GM19438 (cell line): Measurements from ENCODE around the gene RBBP8NL.

Experiments
- ATAC-seq: cut with Tn5 transposase; IDR thresholded peaks from one replicate; pipeline ENCODE4 v1.9.1; 2021; ENCODE audit warnings: low read depth; ENCODE audit not compliant: unreplicated experiment

The RBBP8NL gene

GRCh38 chr20:62395311-62396242 is 31.8 kb downstream of the RBBP8NL start:
- no peak for ATAC-seq

- ATAC-seq = no peak
Measured at GRCh38 chr20:62394248-62395245, 32.8 kb downstream of the RBBP8NL start.

- ATAC-seq = no peak
Measured at GRCh38 chr20:62393830-62394229, 33.5 kb downstream of the RBBP8NL start.

GRCh38 chr20:62393335-62393665 is 34.0 kb downstream of the RBBP8NL start:
- ATAC-seq = no peak

GRCh38 chr20:62392621-62393334 is 34.6 kb downstream of the RBBP8NL start:
- ATAC-seq = no peak

- no peak for ATAC-seq
Measured at GRCh38 chr20:62392077-62392418, 35.3 kb downstream of the RBBP8NL start.

DNA sequence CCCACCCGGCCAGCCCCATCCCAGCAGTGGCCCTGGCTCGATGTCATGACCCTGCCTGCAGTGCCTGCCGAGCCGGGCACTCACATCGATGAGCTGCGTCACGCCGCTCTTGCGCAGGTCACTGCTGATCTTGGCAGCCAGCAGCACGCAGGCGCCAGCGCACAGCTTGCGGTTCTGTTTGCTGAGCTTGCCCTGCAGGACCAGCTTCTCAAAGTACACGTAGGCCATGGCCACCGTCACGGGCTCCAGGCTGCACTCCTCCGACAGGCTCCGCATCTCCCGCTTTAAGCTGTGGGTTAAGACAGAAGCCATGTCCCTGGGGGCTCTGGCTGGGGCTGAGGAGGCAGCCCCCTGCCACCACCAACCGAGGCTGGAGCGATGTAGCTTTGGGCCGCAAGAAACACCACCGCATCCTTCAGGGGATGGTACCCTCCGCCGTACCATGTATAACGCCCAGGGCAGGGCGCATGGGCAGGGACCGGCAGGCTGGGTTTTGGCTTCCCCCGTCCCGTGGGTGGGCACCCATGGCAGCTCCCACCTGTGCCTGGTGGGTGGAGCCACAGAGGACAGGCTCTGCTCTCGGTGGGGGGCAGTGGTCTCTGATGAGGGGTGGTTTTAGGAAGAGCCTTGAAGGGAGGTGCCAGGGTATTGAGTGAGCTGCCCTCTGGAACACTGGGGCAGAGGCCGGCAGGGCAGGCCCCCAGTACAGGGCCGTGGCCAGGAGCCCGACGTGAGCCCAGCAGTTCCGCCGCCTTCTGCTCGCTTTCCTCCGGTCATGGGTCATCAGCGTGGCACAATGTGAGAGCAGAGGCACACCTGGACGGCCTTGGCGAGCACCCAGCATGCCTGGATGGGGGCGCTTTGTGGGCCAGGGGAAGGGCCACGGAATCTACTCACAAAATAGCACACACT is 35.9 kb downstream of the RBBP8NL start:
- no peak for ATAC-seq

DNA sequence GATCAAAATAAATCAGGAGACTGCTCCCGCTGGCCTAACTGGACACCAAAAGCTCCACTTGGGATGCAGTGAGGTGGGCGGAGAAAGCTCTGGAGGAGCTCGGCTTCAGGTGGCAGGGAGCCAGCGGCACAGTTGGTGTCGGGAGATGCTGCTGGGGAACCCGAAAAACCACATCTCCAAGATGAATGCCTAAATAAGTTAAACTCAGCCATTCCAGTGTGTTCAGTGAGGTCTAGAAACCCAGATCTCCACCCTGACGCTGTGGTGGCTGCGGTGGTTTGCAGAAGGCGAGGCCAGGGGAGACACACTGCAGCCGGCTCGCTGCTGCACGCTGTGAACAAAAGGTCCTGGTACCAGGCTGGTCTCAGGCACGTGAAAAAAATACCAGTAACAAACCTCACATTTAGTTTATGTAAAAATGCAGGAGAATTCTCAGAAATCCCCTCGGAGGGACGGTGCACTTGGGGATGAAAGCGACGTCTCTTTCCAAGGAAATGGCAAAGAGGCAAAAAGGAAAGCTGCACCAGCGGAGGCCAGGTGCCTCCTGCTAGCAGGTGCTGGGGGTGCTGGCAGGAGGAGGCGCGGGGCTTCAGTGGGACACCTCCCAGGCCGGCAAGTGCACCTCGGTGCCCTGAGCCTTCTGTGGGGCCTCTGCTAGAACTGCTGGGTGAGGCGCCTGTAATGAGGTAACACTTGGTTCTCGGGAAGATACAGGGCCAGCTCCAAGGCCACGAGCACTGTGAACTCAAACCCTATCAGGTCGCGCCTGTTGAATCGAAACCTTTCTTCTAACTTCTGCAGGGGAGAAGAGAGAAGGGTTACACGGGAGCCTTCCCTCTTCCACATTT is 36.8 kb downstream of the RBBP8NL start:
- ATAC-seq = no peak

- no peak for ATAC-seq
Measured at GRCh38 chr20:62389601-62390087, 37.7 kb downstream of the RBBP8NL start.

DNA sequence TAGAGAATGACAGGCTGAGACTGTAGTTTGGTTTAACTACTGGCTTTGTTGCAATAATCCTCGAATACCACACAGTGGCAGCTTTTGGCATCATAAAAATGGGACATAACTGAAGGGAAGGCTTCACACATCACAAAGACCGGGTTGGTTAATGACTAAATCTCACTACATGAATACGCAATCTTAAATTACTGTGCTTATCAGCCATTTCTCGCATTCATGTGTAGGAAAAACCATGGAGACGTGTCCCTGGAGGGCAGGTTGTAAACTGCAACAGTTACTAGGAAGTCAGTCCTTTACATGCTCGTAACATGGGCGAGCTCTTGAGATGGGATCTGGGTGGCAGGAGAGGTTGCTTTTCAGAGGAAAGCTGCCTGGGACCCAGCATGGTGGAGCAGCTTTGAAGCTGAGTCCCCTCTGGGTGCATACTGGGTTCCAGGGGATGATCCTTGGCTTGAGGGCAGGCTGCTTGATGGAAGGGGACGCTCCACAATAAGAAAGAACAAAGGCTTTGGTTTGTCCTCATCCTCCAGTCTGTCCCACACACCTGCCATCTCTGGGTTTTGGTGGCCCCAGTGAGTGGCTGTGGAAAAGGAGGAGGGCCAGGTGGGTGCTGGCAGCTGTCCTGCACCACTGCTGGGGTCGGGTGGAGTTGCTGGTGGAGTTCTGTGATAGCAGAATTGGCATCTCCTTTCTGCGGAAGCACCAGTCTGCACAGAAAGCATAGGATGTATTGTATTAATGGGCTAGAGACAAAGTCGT is 38.3 kb downstream of the RBBP8NL start:
- ATAC-seq = no peak

- no peak for ATAC-seq
Measured at GRCh38 chr20:62387933-62388635, 39.3 kb downstream of the RBBP8NL start.

DNA sequence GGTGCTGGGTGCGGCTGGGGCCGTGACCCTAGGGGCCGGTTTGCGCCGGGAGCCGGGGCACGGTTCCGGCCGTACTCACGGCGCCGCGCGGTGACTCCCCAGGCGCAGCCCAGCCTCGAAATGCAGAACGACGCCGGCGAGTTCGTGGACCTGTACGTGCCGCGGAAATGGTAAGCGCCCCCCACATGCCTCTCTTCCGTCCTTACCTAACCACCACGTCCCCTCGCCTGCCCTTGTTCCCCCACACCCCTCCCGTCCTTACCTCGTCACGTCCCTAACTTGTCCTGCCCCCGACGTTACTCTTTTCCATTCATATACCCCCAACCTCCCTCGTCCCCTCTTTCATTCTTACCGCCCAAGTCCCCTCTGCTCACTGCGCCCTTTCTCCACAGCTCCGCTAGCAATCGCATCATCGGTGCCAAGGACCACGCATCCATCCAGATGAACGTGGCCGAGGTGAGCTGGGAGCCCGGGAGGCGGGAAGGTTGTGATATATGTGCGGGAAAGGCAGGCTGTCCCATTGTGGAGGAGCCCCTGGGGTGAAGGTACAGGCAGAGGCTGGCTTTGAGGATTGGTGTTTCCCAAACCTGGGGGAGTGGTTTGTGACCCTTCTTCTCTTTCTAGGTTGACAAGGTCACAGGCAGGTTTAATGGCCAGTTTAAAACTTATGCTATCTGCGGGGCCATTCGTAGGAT is 40.0 kb downstream of the RBBP8NL start:
- ATAC-seq = peak; percentile 7

DNA sequence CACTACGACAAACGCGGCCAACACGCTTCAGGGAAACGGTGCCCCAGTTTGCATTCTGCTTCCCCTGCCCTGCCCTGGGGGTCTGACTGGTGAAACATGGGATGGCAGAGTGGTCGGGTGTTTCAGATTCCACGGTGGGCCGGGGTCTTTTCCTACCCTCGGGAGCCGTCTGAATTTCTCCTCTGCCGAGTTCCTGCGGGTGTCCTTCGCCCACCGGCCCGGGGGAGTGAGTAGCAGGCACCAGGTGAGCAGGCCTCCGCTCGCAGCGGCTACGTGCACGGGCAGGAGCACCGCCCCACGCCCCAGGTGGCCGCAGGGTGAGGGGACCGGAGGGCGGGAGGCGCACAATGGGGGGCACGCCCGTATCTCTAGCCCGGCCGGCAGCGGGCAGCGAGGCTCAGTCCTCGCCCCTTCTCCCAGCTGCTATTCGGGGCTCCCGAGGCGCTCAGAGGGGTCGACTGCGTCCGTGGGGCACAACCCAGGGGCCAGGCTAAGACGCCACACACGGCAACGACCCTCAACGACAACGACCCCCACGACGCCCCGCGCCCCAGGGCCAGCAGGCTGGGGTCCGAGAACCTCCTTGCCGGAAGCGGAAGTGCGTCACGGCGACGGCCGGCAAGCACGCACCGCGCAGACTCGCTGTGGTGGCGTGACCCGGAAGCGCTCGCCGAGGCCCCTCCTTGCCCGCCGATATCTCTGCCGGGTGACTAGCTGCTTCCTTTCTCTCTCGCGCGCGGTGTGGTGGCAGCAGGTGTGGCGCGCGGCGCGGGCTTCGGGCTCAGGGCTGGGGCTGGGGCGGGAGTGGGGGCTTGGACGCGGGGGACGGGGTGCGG is 40.7 kb downstream of the RBBP8NL start, which contains the start of gene RPS21:
RPS21 (plus strand) TSS at position 721 of the 836 bp plus-strand sequence. CDS start 236 bp downstream, outside the sequence.
- peak; percentile 81 for ATAC-seq

DNA sequence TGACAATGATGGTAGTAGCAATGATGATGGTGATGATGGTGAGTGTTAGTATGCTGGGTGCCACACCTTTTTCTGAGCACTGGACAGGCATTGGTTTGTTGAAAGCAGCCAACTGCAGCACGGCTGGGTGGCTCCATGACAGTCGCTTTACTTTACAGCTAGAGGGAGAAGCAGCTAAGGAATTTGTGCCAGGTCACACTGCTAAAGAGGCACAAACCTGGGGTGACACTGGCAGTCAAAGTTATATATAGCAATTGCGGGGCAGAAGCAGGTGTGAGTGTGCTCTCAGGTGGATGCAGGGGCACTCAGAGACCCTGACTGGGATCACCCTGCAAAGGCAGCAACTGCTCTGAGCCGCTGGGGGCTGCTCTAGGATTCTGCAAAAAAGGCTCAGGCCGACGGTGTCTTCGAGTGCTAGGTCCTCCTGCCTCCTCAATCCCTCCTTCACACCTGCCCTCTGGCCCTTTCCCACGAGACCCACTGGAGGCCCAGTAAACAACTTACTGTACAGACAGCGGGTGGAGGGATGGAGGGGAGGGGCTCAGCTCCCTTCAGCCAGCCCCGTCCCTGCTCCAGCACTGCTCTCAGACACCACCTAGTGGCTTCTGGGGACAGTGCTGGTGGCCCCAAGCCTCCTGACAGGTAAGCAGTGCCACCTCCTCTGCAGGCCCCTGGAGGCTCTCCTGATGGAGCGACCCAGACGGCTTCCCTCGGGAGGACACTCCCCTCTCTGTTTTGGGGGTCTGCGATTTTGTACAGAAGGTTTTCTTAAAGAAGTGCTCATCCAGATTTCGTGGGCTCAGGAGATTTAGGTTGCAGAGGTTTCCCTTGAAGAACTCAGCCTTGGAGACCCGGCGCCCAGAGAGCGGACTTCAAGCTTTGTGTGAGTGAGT is 44.8 kb downstream of the RBBP8NL start:
- ATAC-seq = no peak

DNA sequence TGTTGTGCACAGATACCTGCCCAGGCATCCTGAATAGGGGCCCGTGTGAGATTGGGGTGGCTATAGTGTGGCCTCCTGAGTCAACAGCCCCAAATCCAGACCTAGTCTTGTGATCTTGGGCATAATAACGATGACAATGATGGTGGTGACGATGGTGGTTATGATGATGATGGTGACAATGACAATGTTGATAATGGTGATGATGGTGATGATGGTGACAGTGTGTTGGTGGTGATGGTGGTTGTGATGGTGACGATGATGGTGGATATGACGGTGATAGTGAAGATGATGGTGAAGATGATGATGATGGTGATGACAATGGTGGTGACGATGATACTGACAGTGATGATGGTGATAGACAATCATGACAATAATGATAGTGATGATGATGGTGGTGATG is 45.5 kb downstream of the RBBP8NL start:
- ATAC-seq = no peak
